Stimulated activated memory B cell treated with anti-CD40 and anti-IgM and Interleukin-4, amounts not matched to agents 10 μg/mL and 1 μg/mL and 100 μg/mL, for 72 hours (primary cell): ENCODE data around the gene DUOXA1.

Source experiments
- ATAC-seq: fragments of 150-1000 bp; cut with Tn5 transposase; 2 replicates; pipeline ENCODE4 v1.10.0; 2021
- H3K27ac Mint-ChIP-seq: one replicate; pipeline ENCODE4 v1.8.0; 2022; ENCODE audit warnings: mild to moderate bottlenecking, mixed read lengths
- H3K27me3 Mint-ChIP-seq: one replicate; pipeline ENCODE4 v1.8.0; 2022; ENCODE audit warnings: mixed read lengths
- H3K36me3 Mint-ChIP-seq: one replicate; pipeline ENCODE4 v1.8.0; 2022; ENCODE audit warnings: mixed read lengths
- H3K4me1 Mint-ChIP-seq: one replicate; pipeline ENCODE4 v1.8.0; 2022; ENCODE audit warnings: mixed read lengths
- H3K4me3 Mint-ChIP-seq: one replicate; pipeline ENCODE4 v1.8.0; 2022; ENCODE audit warnings: mild to moderate bottlenecking, moderate library complexity, mixed read lengths
- H3K9me3 Mint-ChIP-seq: one replicate; pipeline ENCODE4 v1.8.0; 2022; ENCODE audit warnings: mixed read lengths

DUOXA1 gene

GRCh38 chr15:45126535-45127158 is 3.0 kb downstream of the DUOXA1 start:
- H3K27me3 Mint-ChIP-seq, result peaks cover 60% of the 10 kb centered on the region
- no peak overlapping the region for H3K4me3 Mint-ChIP-seq
- ATAC-seq, result no peak
- no peaks in the 10 kb centered on the region for H3K9me3 Mint-ChIP-seq
- H3K27ac Mint-ChIP-seq, result no peak overlapping the region
- peaks cover 7% of the 10 kb centered on the region for H3K4me1 Mint-ChIP-seq
- H3K36me3 Mint-ChIP-seq, result no peaks in the 10 kb centered on the region

- H3K27ac Mint-ChIP-seq, result no peak overlapping the region
- H3K36me3 Mint-ChIP-seq, result no peaks in the 10 kb centered on the region
- ATAC-seq, result no peak
- peaks cover 1% of the 10 kb centered on the region for H3K4me1 Mint-ChIP-seq
- H3K27me3 Mint-ChIP-seq, result peaks cover 64% of the 10 kb centered on the region
- H3K4me3 Mint-ChIP-seq, result no peak overlapping the region
- no peaks in the 10 kb centered on the region for H3K9me3 Mint-ChIP-seq
Measured at GRCh38 chr15:45123397-45123796, 6.3 kb downstream of the DUOXA1 start.

DNA sequence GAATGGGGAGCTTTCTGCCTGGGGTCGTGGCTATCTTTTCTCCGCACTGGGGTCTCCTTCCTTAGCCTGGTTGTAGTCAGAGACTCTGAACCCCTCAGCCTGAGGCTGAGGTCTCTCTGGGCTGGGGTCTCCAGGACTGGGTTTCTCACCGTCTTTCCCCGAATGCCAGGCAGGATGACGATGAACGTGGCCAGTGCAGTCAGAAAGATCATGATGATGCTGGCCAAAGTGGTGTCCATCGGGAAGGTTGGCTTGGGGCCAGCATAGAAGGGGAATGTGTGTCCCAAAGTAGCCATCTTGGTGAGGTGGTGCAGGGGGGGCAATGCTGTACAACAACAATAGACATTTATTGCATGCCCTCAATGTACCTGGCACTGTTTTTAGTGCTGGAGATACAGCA is 7.0 kb downstream of the DUOXA1 start:
- Mint-ChIP-seq H3K36me3 (no peaks in the 10 kb centered on the region), H3K4me3 (no peak overlapping the region), H3K9me3 (no peaks in the 10 kb centered on the region), H3K4me1 (peaks cover 8% of the 10 kb centered on the region), H3K27ac (no peak overlapping the region), H3K27me3 (peaks cover 64% of the 10 kb centered on the region)
- ATAC-seq, result no peak

DNA sequence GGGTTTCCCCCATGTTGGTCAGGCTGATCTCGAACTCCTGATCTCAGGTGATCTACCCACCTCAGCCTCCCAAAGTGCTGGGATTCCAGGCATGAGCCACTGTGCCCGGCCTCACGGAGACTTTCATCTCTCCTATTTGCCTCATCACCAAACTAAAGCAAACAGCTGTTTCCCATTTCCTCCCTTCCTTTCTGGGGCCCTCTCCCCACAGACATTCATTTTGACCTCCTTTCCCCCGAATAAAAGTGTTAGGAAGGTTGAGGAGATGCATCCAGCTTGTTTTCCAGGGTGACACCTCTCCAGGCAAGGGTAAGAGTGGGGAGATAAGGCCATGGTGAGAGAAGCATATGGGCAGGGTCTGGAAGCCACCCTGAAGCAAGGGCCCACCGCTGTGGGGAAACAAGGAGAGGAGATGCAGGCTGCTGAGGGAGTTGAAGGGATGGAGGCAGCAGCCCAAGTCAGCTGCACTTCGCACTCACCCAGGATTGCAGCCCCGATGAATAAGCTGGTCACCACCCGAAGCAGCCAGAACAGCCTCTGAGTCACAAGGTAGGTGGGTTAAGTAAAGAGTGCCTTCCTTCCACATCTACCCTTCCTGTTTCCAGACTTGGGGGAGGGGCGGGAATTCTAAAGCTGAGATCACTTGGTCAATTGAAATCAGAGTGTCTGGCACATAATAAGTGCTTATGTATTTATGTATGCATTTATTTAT is 7.8 kb downstream of the DUOXA1 start:
- Mint-ChIP-seq H3K27ac (no peak overlapping the region), H3K4me3 (no peak overlapping the region), H3K4me1 (peaks cover 16% of the 10 kb centered on the region), H3K9me3 (no peaks in the 10 kb centered on the region), H3K36me3 (no peaks in the 10 kb centered on the region), H3K27me3 (peaks cover 70% of the 10 kb centered on the region)
- no peak for ATAC-seq

DNA sequence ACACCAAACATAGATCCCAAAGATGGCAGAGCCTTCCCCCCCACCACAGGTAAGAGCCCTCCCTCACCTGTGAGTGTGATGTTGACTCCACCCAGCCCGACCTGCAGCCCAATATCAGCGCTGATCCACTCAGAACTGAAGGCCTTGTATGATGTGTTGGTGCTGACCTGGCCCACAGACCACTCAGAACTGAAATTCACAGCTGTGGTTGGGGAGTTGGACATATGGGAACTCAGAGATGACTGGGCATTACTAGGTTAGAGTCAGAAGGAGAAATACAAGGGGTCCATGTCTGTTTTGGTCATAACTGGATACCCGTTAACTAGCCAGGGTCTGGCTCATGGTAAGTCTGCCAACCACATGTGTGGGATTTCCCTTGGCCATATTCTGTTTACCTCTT is 8.7 kb downstream of the DUOXA1 start:
- H3K4me3 Mint-ChIP-seq, result no peak overlapping the region
- no peaks in the 10 kb centered on the region for H3K36me3 Mint-ChIP-seq
- H3K9me3 Mint-ChIP-seq, result no peaks in the 10 kb centered on the region
- peaks cover 23% of the 10 kb centered on the region for H3K4me1 Mint-ChIP-seq
- H3K27ac Mint-ChIP-seq, result no peak overlapping the region
- peaks cover 70% of the 10 kb centered on the region for H3K27me3 Mint-ChIP-seq
- ATAC-seq, result no peak

- Mint-ChIP-seq H3K9me3 (no peaks in the 10 kb centered on the region), H3K27ac (no peak overlapping the region), H3K36me3 (no peaks in the 10 kb centered on the region), H3K4me1 (peaks cover 23% of the 10 kb centered on the region), H3K27me3 (peaks cover 70% of the 10 kb centered on the region), H3K4me3 (no peak overlapping the region)
- no peak for ATAC-seq
Measured at GRCh38 chr15:45120081-45120972, 9.4 kb downstream of the DUOXA1 start.

- Mint-ChIP-seq H3K4me1 (peaks cover 32% of the 10 kb centered on the region), H3K36me3 (no peaks in the 10 kb centered on the region), H3K9me3 (no peaks in the 10 kb centered on the region), H3K27ac (no peak overlapping the region), H3K27me3 (peaks cover 76% of the 10 kb centered on the region), H3K4me3 (no peak overlapping the region)
- ATAC-seq, result no peak
Measured at GRCh38 chr15:45118996-45119395, 10.7 kb downstream of the DUOXA1 start.

GRCh38 chr15:45118131-45118588 is 11.5 kb downstream of the DUOXA1 start:
- peaks cover 85% of the 10 kb centered on the region for H3K27me3 Mint-ChIP-seq
- peak; percentile 93 for ATAC-seq
- H3K9me3 Mint-ChIP-seq, result no peaks in the 10 kb centered on the region
- no peaks in the 10 kb centered on the region for H3K36me3 Mint-ChIP-seq
- H3K27ac Mint-ChIP-seq, result no peak overlapping the region
- peak overlapping the region; percentile 68 for H3K4me3 Mint-ChIP-seq
- peaks cover 40% of the 10 kb centered on the region for H3K4me1 Mint-ChIP-seq

GRCh38 chr15:45117308-45118130 is 12.2 kb downstream of the DUOXA1 start:
- Mint-ChIP-seq H3K36me3 (no peaks in the 10 kb centered on the region), H3K27me3 (peaks cover 91% of the 10 kb centered on the region), H3K4me3 (peak overlapping the region; percentile 68), H3K27ac (no peak overlapping the region), H3K9me3 (no peaks in the 10 kb centered on the region), H3K4me1 (peaks cover 47% of the 10 kb centered on the region)
- peak; percentile 1 for ATAC-seq

- no peaks in the 10 kb centered on the region for H3K9me3 Mint-ChIP-seq
- H3K4me1 Mint-ChIP-seq, result peaks cover 54% of the 10 kb centered on the region
- no peak for ATAC-seq
- H3K4me3 Mint-ChIP-seq, result peak overlapping the region; percentile 68
- no peaks in the 10 kb centered on the region for H3K36me3 Mint-ChIP-seq
- H3K27me3 Mint-ChIP-seq, result peaks cover 96% of the 10 kb centered on the region
- H3K27ac Mint-ChIP-seq, result no peak overlapping the region
Measured at GRCh38 chr15:45116482-45117307, 13.0 kb downstream of the DUOXA1 start.

GRCh38 chr15:45116006-45116481 is 13.6 kb downstream of the DUOXA1 start:
- no peak overlapping the region for H3K27ac Mint-ChIP-seq
- peak overlapping the region; percentile 45 for H3K4me3 Mint-ChIP-seq
- H3K9me3 Mint-ChIP-seq, result no peaks in the 10 kb centered on the region
- H3K4me1 Mint-ChIP-seq, result peaks cover 54% of the 10 kb centered on the region
- H3K27me3 Mint-ChIP-seq, result peaks cover 90% of the 10 kb centered on the region
- no peak for ATAC-seq
- no peaks in the 10 kb centered on the region for H3K36me3 Mint-ChIP-seq

GRCh38 chr15:45115312-45115820 is 14.3 kb downstream of the DUOXA1 start:
- no peaks in the 10 kb centered on the region for H3K36me3 Mint-ChIP-seq
- no peak for ATAC-seq
- H3K4me1 Mint-ChIP-seq, result peaks cover 54% of the 10 kb centered on the region
- peaks cover 88% of the 10 kb centered on the region for H3K27me3 Mint-ChIP-seq
- H3K4me3 Mint-ChIP-seq, result no peak overlapping the region
- no peak overlapping the region for H3K27ac Mint-ChIP-seq
- H3K9me3 Mint-ChIP-seq, result no peaks in the 10 kb centered on the region

DNA sequence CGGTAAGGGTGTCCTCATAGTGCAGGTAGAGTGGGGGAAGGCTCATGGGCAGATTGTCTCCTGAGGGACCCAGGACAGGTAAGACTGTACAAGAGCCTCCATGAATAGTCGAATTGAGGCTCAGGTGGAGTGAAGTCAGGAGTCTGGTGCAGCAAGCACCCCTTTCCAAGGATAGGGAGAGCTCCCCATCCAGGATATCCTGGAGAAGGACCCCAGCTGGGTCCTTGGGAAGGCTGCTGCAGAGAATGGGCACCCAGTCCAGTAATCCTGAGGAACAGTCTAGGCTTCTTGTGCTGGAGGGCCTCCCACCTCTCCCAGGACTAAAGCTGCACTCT is 15.0 kb downstream of the DUOXA1 start:
- Mint-ChIP-seq H3K4me1 (peaks cover 54% of the 10 kb centered on the region), H3K4me3 (peak overlapping the region; percentile 72), H3K9me3 (no peaks in the 10 kb centered on the region), H3K36me3 (no peaks in the 10 kb centered on the region), H3K27ac (no peak overlapping the region), H3K27me3 (peaks cover 88% of the 10 kb centered on the region)
- no peak for ATAC-seq
